ENCODE data around the gene LSAMP. TPM values are rescaled to one million over a fixed set of nuclear protein-coding genes. Genes with fewer than 3 reads are reported as not detected.

Gene LSAMP
- total and polyA plus RNA-seq, 2 donors (not counting 3 experiments of a cell fraction or from before 2014, with no cell fraction given): not detected

DNA sequence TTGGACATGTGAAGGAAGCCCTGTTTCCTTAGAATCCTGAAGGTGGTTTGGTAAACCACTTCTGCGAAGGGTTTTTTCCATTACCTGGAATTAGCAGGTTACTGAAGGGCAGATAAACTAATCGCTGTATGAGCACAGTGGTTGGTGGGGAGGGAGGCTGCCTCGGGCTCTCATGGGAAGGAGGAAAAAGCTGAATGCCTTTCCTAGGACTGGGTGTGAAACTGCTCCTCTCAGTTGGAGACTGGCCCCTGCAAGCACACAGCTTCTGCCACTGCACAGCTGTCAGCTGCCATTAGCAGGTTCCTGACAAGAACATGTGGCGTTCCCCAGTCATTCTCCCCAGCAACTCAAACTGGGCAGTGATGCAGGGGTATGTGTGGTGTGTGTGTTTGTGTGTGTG lies 445.7 kb downstream of the LSAMP start:
- DNase-seq (ENCODE audit: low read depth, low spot score): no peak
- no peak overlapping the region for H3K27ac ChIP-seq (ENCODE audit: insufficient read depth, low read depth, low read length)
- ChIA-PET CTCF (no interaction called here), POLR2A (no interaction called here)
- FAIRE-seq: no peak
- H2AFZ ChIP-seq (ENCODE audit: low read depth, low read length): no peak overlapping the region
- H3K4me3 ChIP-seq (replicated peaks in 1 of 3; ENCODE audit: insufficient read depth in 1 of 3, low read depth in 1 of 3, low read length in 3 of 3): no peak overlapping the region
- no peaks in the 10 kb centered on the region for H3K9me3 ChIP-seq (replicated peaks; ENCODE audit: control insufficient read depth, insufficient read depth, low read length)
- no peaks in the 10 kb centered on the region for H3K4me1 ChIP-seq (ENCODE audit: control insufficient read depth, extremely low read depth, insufficient read depth, low read length)
- dilution Hi-C loops (cut with MboI; ENCODE audit: extremely low pct_ligation_motif_present, low sequenced_read_pairs): no loop called here
- no peaks in the 10 kb centered on the region for H3K9me1 ChIP-seq (replicated peaks; ENCODE audit: control insufficient read depth, extremely low read depth, insufficient read depth, low read length)
- no peaks in the 10 kb centered on the region for H3K27me3 ChIP-seq (ENCODE audit: control insufficient read depth in 2 of 2, insufficient read depth in 2 of 2, low read length in 2 of 2)
- no peaks in the 10 kb centered on the region for H3K79me2 ChIP-seq (ENCODE audit: control insufficient read depth, insufficient read depth, low read length)
- H3K9ac ChIP-seq (replicated peaks; ENCODE audit: extremely low read depth, insufficient read depth, low read length): no peak overlapping the region
- no peaks in the 10 kb centered on the region for H3K36me3 ChIP-seq (ENCODE audit: control insufficient read depth in 2 of 2, extremely low read depth in 1 of 2, insufficient read depth in 2 of 2, low read length in 2 of 2)
- H3K4me2 ChIP-seq (ENCODE audit: insufficient read depth, low read length): no peak overlapping the region
- no peaks in the 10 kb centered on the region for H4K20me1 ChIP-seq (replicated peaks; ENCODE audit: control insufficient read depth, extremely low read depth, insufficient read depth, low read length)
- no TSS peak for BruUV-seq (replicated peaks)
- intact Hi-C loops (cut with micrococcal nuclease): no loop called here
- TF ChIP-seq GATA2 (IDR thresholded peaks at IDR 0.05; ENCODE audit: insufficient read depth, insufficient read length, low read depth, low read length) (no peak), POLR2A (IDR thresholded peaks at IDR 0.05; ENCODE audit: low read depth, low read length) (no peak), FOS (IDR thresholded peaks at IDR 0.05; ENCODE audit: borderline replicate concordance, insufficient read depth, low read length) (no peak), EZH2 (IDR thresholded peaks at IDR 0.05; ENCODE audit: borderline replicate concordance, low read depth, low read length, severe bottlenecking) (no peak), JUN (IDR thresholded peaks at IDR 0.05; ENCODE audit: borderline replicate concordance, insufficient read depth, insufficient read length, low read depth) (no peak), POLR2AphosphoS5 (IDR thresholded peaks at IDR 0.05; ENCODE audit: insufficient read depth, low read depth, low read length) (no peak), MYC (IDR thresholded peaks at IDR 0.05; ENCODE audit: low read depth, low read length) (no peak)
- TF ChIP-seq, protein P1, sequence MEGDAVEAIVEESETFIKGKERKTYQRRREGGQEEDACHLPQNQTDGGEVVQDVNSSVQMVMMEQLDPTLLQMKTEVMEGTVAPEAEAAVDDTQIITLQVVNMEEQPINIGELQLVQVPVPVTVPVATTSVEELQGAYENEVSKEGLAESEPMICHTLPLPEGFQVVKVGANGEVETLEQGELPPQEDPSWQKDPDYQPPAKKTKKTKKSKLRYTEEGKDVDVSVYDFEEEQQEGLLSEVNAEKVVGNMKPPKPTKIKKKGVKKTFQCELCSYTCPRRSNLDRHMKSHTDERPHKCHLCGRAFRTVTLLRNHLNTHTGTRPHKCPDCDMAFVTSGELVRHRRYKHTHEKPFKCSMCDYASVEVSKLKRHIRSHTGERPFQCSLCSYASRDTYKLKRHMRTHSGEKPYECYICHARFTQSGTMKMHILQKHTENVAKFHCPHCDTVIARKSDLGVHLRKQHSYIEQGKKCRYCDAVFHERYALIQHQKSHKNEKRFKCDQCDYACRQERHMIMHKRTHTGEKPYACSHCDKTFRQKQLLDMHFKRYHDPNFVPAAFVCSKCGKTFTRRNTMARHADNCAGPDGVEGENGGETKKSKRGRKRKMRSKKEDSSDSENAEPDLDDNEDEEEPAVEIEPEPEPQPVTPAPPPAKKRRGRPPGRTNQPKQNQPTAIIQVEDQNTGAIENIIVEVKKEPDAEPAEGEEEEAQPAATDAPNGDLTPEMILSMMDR (IDR thresholded peaks at IDR 0.05; ENCODE audit: extremely low read depth in 1 of 2, insufficient read depth in 1 of 2, low read depth in 1 of 2, low read length in 2 of 2): no peak
- TF ChIP-seq, protein P2, sequence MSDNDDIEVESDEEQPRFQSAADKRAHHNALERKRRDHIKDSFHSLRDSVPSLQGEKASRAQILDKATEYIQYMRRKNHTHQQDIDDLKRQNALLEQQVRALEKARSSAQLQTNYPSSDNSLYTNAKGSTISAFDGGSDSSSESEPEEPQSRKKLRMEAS (IDR thresholded peaks at IDR 0.05; ENCODE audit: insufficient read depth, insufficient read length): no peak
